ENCODE results near the gene INSM2. TPM values are rescaled to one million over a fixed set of nuclear protein-coding genes. Genes with fewer than 3 reads are reported as not detected.

INSM2 gene
- total RNA-seq, 1 experiment from 2014 or later, result not detected

GRCh38 chr14:35532783-35533356, 1.1 kb upstream of the INSM2 start:
- no peak for TF ChIP-seq TCF7L2 (IDR thresholded peaks at IDR 0.05; ENCODE audit: low read depth, low read length)
- TF ChIP-seq SIN3A (IDR thresholded peaks at IDR 0.05; ENCODE audit: borderline replicate concordance, insufficient read depth, low read depth, low read length), result no peak
- no peak for TF ChIP-seq CTCF (IDR thresholded peaks at IDR 0.05)
- TF ChIP-seq POLR2AphosphoS5 (IDR thresholded peaks at IDR 0.05; ENCODE audit: low read depth, low read length), result no peak
- TF ChIP-seq REST (IDR thresholded peaks at IDR 0.05; ENCODE audit: insufficient read depth in 1 of 2, low read depth in 2 of 2, low read length in 1 of 2), result no peak
- POLR2A ChIA-PET, result no interaction called here
- no peak for DNase-seq (ENCODE audit: low read depth, low spot score)

GRCh38 chr14:35534208-35534872, 376 bp downstream of the INSM2 start:
- H3K4me3 ChIP-seq (ENCODE audit: low read depth in 2 of 2, low read length in 2 of 2), result peak overlapping the region; percentile 61 to 67
- H3K36me3 ChIP-seq (ENCODE audit: control insufficient read depth, insufficient read depth, low read length), result no peaks in the 10 kb centered on the region
- TF ChIP-seq CTCF (IDR thresholded peaks at IDR 0.05), result peak; percentile 13; the same call in 1 of the 2 replicates
- no peak; a peak in 1 of 4 replicates for TF ChIP-seq REST (IDR thresholded peaks at IDR 0.05; ENCODE audit: insufficient read depth in 1 of 2, low read depth in 2 of 2, low read length in 1 of 2)
- DNase-seq (ENCODE audit: low read depth, low spot score) (no peak), ATAC-seq (peak; percentile 62)
- no peaks in the 10 kb centered on the region for H3K9me3 ChIP-seq (ENCODE audit: control insufficient read depth, insufficient read depth, low read depth, low read length)
- H3K27me3 ChIP-seq (ENCODE audit: control insufficient read depth, insufficient read depth, low read length), result peaks cover 18% of the 10 kb centered on the region
- no peaks in the 10 kb centered on the region for H3K4me1 ChIP-seq (ENCODE audit: control insufficient read depth, insufficient read depth, low read length)
- in situ Hi-C loops (cut with HindIII; ENCODE audit: low pct_unique_long_range_greater_than_20kb, low sequenced_read_pairs), result no loop called here
- H3K27ac ChIP-seq (ENCODE audit: low read length), result no peak overlapping the region
- intact Hi-C loops (cut with micrococcal nuclease; ENCODE audit: unreplicated experiment), result no loop called here
- BruUV-seq (replicated peaks), result no TSS peak
- ChIA-PET POLR2A (no interaction called here), CTCF (no interaction called here)

More at GRCh38 chr14:35532783-35533356, 1.1 kb upstream of the INSM2 start:
- peaks cover 18% of the 10 kb centered on the region for H3K27me3 ChIP-seq (ENCODE audit: control insufficient read depth, insufficient read depth, low read length)
- H3K4me3 ChIP-seq (ENCODE audit: low read depth in 2 of 2, low read length in 2 of 2), result peak overlapping the region; percentile 61 to 67
- H3K36me3 ChIP-seq (ENCODE audit: control insufficient read depth, insufficient read depth, low read length), result no peaks in the 10 kb centered on the region
- in situ Hi-C loops (cut with HindIII; ENCODE audit: low pct_unique_long_range_greater_than_20kb, low sequenced_read_pairs) (no loop called here), intact Hi-C loops (cut with micrococcal nuclease; ENCODE audit: unreplicated experiment) (no loop called here)
- no peak overlapping the region for H3K27ac ChIP-seq (ENCODE audit: low read length)
- no TSS peak for BruUV-seq (replicated peaks)
- H3K9me3 ChIP-seq (ENCODE audit: control insufficient read depth, insufficient read depth, low read depth, low read length), result no peaks in the 10 kb centered on the region
- no peaks in the 10 kb centered on the region for H3K4me1 ChIP-seq (ENCODE audit: control insufficient read depth, insufficient read depth, low read length)
- CTCF ChIA-PET, result no interaction called here
- ATAC-seq, result peak; percentile 2; the same call in 1 of the 2 replicates
